K562 treated with DMSO at 1 percent for 4 hours (cell line): Measurements from ENCODE around the gene CITED4. TPM values are rescaled to one million over a fixed set of nuclear protein-coding genes. Genes with fewer than 3 reads are reported as not detected.

Experiments
- total RNA-seq: library from RNA; unstranded; fragments of 300-600 nt; gene quantifications from 2 replicates; pipeline ENCODE4 v1.2.3, GENCODE V29; 2022; ENCODE audit not compliant: insufficient read depth

The CITED4 gene, protein sequence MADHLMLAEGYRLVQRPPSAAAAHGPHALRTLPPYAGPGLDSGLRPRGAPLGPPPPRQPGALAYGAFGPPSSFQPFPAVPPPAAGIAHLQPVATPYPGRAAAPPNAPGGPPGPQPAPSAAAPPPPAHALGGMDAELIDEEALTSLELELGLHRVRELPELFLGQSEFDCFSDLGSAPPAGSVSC
- total RNA-seq: 11.4 and 16.9 TPM in 2 replicates

DNA sequence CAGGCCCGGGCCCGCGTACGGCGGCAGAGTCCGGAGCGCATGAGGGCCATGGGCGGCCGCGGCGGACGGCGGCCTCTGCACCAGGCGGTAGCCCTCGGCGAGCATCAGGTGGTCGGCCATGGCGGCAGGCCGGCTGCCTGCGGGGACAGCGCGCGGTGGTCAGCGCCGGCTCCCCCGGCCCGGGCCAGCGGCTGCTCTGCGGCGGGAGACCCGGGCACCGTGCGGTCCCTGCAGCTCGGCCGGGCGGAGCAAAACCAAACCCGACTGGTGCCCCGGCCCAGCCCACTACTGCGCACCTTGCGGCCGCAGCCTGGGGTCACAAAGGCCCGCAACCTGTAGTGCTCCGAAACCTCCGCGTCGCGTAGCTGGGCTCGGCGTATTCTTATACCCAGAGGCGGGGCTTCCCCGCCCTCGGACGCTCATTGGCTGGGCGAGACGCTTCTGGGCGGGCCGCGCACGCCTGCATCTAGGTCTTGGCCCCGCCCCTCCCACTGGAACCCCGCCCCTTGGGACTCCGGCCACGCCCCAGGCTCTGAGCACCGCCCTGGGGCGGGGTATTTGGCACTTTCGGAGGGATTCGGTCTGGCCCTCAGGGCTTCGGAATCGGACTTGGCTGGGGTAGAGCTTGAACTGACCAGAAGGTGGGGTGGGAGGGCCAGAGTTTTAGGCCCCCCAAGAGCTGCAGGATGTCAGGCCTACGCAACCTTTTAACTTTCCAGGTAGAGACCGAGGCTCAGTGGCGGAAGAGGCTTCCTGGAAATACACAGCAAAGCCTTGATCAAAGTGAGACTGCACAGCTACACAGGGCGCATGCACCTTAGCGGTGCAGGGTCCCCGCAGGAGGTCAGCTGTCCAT lies at the start of gene CITED4:
Gene CITED4 (minus strand): TSS at position 356 of the 856 bp plus-strand sequence. CDS start 236 bp downstream, at position 120.

Other genes starting within 250 kb of the CITED4 start
- gene RIMS3, start 196.7 kb downstream of the CITED4 start, total RNA-seq: 0.80 and 1.3 TPM in 2 replicates
- 72.7 and 86.1 TPM in 2 replicates for gene NFYC, start 170.7 kb downstream of the CITED4 start, total RNA-seq
- gene KCNQ4, start 78.6 kb downstream of the CITED4 start, total RNA-seq: 2.3 and 4.0 TPM in 2 replicates
- gene CTPS1, start 117.3 kb upstream of the CITED4 start, total RNA-seq: 32.3 and 35.5 TPM in 2 replicates
- gene SLFNL1, start 159.4 kb upstream of the CITED4 start, total RNA-seq: 0.78 and 1.3 TPM in 2 replicates